Forelimb muscle (tissue), 1 donor: ENCODE measurements around the gene L2HGDH. TPM values are rescaled to one million over a fixed set of nuclear protein-coding genes. Genes with fewer than 3 reads are reported as not detected.
A peak's percentile ranks its signal among the peaks of the same experiment; 100 is the strongest.

Experiments
- DNase-seq: peaks from one replicate; pipeline ENCODE4 v3.0.0-alpha.2; 2013; ENCODE audit warnings: low read depth
- polyA plus RNA-seq: library from polyadenylated mRNA; unstranded; fragments of 120-200 nt; gene quantifications from one replicate; pipeline ENCODE4 v1.2.1, GENCODE V29; 2013; ENCODE audit not compliant: insufficient read length

L2HGDH gene
- polyA plus RNA-seq, 1 donor: 6.8 TPM

GRCh38 chr14:50288146-50288545 lies 23.9 kb downstream of the L2HGDH start:
- DNase-seq: no peak

GRCh38 chr14:50285861-50286260 lies 26.2 kb downstream of the L2HGDH start:
- DNase-seq: no peak

- DNase-seq: no peak
Measured at GRCh38 chr14:50272498-50272897, 39.5 kb downstream of the L2HGDH start.

- DNase-seq: no peak
Measured at GRCh38 chr14:50270932-50271331, 41.1 kb downstream of the L2HGDH start.

- no peak for DNase-seq
Measured at GRCh38 chr14:50265029-50265428, 47.0 kb downstream of the L2HGDH start.

GRCh38 chr14:50263321-50263720 lies 48.7 kb downstream of the L2HGDH start:
- no peak for DNase-seq

GRCh38 chr14:50262865-50263264 lies 49.2 kb downstream of the L2HGDH start:
- no peak for DNase-seq

GRCh38 chr14:50260511-50260910 lies 51.5 kb downstream of the L2HGDH start:
- peak; percentile 5 for DNase-seq

GRCh38 chr14:50260072-50260471 lies 52.0 kb downstream of the L2HGDH start:
- DNase-seq: no peak

GRCh38 chr14:50257732-50258131 lies 54.3 kb downstream of the L2HGDH start:
- no peak for DNase-seq

- DNase-seq: no peak
Measured at GRCh38 chr14:50254248-50254647, 57.8 kb downstream of the L2HGDH start.

GRCh38 chr14:50249136-50249775 lies 62.8 kb downstream of the L2HGDH start:
- DNase-seq: no peak

- no peak for DNase-seq
Measured at GRCh38 chr14:50247245-50247644, 64.8 kb downstream of the L2HGDH start.

- DNase-seq: no peak
Measured at GRCh38 chr14:50242566-50243310, 69.3 kb downstream of the L2HGDH start.

GRCh38 chr14:50242096-50242495 lies 69.9 kb downstream of the L2HGDH start:
- DNase-seq: no peak

- no peak for DNase-seq
Measured at GRCh38 chr14:50237427-50237826, 74.6 kb downstream of the L2HGDH start.

GRCh38 chr14:50233951-50234250 lies 78.1 kb downstream of the L2HGDH start:
- no peak for DNase-seq

- no peak for DNase-seq
Measured at GRCh38 chr14:50233166-50233950, 78.7 kb downstream of the L2HGDH start.

- no peak for DNase-seq
Measured at GRCh38 chr14:50232276-50232642, 79.8 kb downstream of the L2HGDH start.

GRCh38 chr14:50231475-50232275 lies 80.4 kb downstream of the L2HGDH start, which contains the start of gene SOS2:
SOS2 (minus strand) TSS chr14:50231578; CDS start chr14:50231283, 295 bp downstream.
- DNase-seq: no peak

GRCh38 chr14:50230701-50231474 lies 81.1 kb downstream of the L2HGDH start:
- DNase-seq: no peak
